SK-N-SH (cell line): ENCODE results near the gene PHACTR2. TPM values are rescaled to one million over a fixed set of nuclear protein-coding genes. Genes with fewer than 3 reads are reported as not detected.

ENCODE experiments used
- CTCF ChIA-PET: fragments of 300-600, 350-600 bp; formaldehyde crosslinking; extraction: SDS; loops from one replicate; lab custom pipeline; 2021; lab: Yijun Ruan, JAX
- POLR2A ChIA-PET: fragments of 350-600 bp; sonication (Branson Sonifier 250); formaldehyde crosslinking; extraction: SDS; loops from one replicate; lab custom pipeline; 2020; ENCODE audit warnings: antibody characterized with exemption, inconsistent platforms; lab: Yijun Ruan, JAX
- DNase-seq: peaks from one replicate; pipeline ENCODE4 v3.0.0; 2012
- H2AFZ ChIP-seq: fragments of 200-600 bp; sonication (generic); 2 replicates; pipeline ENCODE4 v1.8.1; 2016; ENCODE audit warnings: antibody characterized with exemption, mild to moderate bottlenecking, low read depth
- H3F3A ChIP-seq: fragments of 200-600 bp; sonication (generic); replicated peaks from 2 replicates; pipeline ENCODE3; 2016; ENCODE audit warnings: antibody characterized with exemption, mild to moderate bottlenecking; ENCODE audit not compliant: insufficient read depth
- H3K27ac ChIP-seq, 2 experiments: fragments of 200-500 bp in 1 of 2; fragments of 200-600 bp in 1 of 2; sonication (Bioruptor generic) in 1 of 2; sonication (generic), shearing (Covaris generic) in 1 of 2; 2 replicates each; pipeline versions ENCODE4 v1.5.1 to v1.6.1; 2014 to 2016; ENCODE audit warnings: low read depth in 2 of 2, inconsistent platforms in 1 of 2, low read length in 1 of 2, mild to moderate bottlenecking in 1 of 2, mixed read lengths in 1 of 2
- H3K27me3 ChIP-seq: fragments of 200-600 bp; sonication (generic), shearing (Covaris generic); 2 replicates; pipeline ENCODE4 v1.6.1; 2016; ENCODE audit warnings: mixed run types; ENCODE audit not compliant: insufficient read depth
- H3K36me3 ChIP-seq, 2 experiments: fragments of 200-500 bp in 1 of 2; fragments of 200-600 bp in 1 of 2; sonication (Bioruptor generic) in 1 of 2; sonication (generic) in 1 of 2; replicated peaks in 1 of 2; 2 replicates each; pipeline versions ENCODE3 to v1.5.1; 2014 to 2016; ENCODE audit warnings: low read length in 1 of 2, mild to moderate bottlenecking in 1 of 2; ENCODE audit not compliant: insufficient read depth in 2 of 2, control insufficient read depth in 1 of 2
- H3K4me1 ChIP-seq, 2 experiments: fragments of 200-500 bp in 1 of 2; fragments of 200-600 bp in 1 of 2; sonication (Bioruptor generic) in 1 of 2; sonication (generic), shearing (Covaris generic) in 1 of 2; 2 replicates each; pipeline versions ENCODE4 v1.5.1 to v1.6.1; 2014 to 2016; ENCODE audit warnings: low read depth in 1 of 2, low read length in 1 of 2, mixed run types in 1 of 2; ENCODE audit not compliant: insufficient read depth in 2 of 2, control insufficient read depth in 1 of 2
- H3K4me2 ChIP-seq: fragments of 200-600 bp; sonication (generic), shearing (Covaris generic); 2 replicates; pipeline ENCODE4 v1.6.1; 2017; ENCODE audit warnings: mixed run types
- H3K4me3 ChIP-seq, 2 experiments: fragments of 200-500 bp in 1 of 2; fragments of 200-600 bp in 1 of 2; sonication (Bioruptor generic) in 1 of 2; sonication (generic), shearing (Covaris generic) in 1 of 2; 2 replicates each; pipeline versions ENCODE4 v1.5.1 to v1.8.1; 2014 to 2016; ENCODE audit warnings: low read depth in 2 of 2, inconsistent platforms in 1 of 2, low read length in 1 of 2, mild to moderate bottlenecking in 1 of 2, mixed read lengths in 1 of 2, moderate library complexity in 1 of 2
- H3K79me2 ChIP-seq: fragments of 200-600 bp; sonication (generic); 2 replicates; pipeline ENCODE4 v1.8.1; 2017; ENCODE audit warnings: mild to moderate bottlenecking; ENCODE audit not compliant: insufficient read depth
- H3K9ac ChIP-seq: fragments of 200-600 bp; sonication (generic); 2 replicates; pipeline ENCODE4 v1.6.1; 2017; ENCODE audit warnings: mixed run types
- H3K9me2 ChIP-seq: fragments of 200-600 bp; sonication (generic); 2 replicates; pipeline ENCODE4 v1.6.1; 2017; ENCODE audit warnings: mixed run types
- H3K9me3 ChIP-seq: fragments of 200-600 bp; sonication (generic); 2 replicates; pipeline ENCODE4 v1.6.1; 2017; ENCODE audit warnings: mixed run types, mild to moderate bottlenecking, moderate library complexity
- H4K20me1 ChIP-seq: fragments of 200-600 bp; sonication (generic); 2 replicates; pipeline ENCODE4 v1.6.1; 2017; ENCODE audit warnings: mild to moderate bottlenecking, mixed run types; ENCODE audit not compliant: insufficient read depth
- CHD2 ChIP-seq: fragments of 150-350 bp; IDR thresholded peaks from 2 replicates; pipeline ENCODE4 v1.6.1; 2018; ENCODE audit warnings: low read length; ENCODE audit not compliant: partially characterized antibody
- ELF1 ChIP-seq: IDR thresholded peaks from 2 replicates; pipeline ENCODE4 v1.4.0; 2012
- EP300 ChIP-seq, 2 experiments: IDR thresholded peaks; 2 replicates each; pipeline versions ENCODE4 v1.4.0 to v1.6.1; 2012; ENCODE audit warnings: borderline replicate concordance in 1 of 2, low read depth in 1 of 2, low read length in 1 of 2
- EZH2phosphoT487 ChIP-seq: fragments of 200-600 bp; sonication (generic); IDR thresholded peaks from 2 replicates; pipeline ENCODE4 v1.6.1; 2017; ENCODE audit warnings: low read depth, mixed run types, mild to moderate bottlenecking, antibody characterized with exemption, moderate library complexity, borderline replicate concordance
- FOSL2 ChIP-seq: IDR thresholded peaks from 2 replicates; pipeline ENCODE4 v1.4.0; 2012; ENCODE audit warnings: low read depth, mild to moderate bottlenecking, moderate library complexity, borderline replicate concordance
- FOXM1 ChIP-seq: IDR thresholded peaks from 2 replicates; pipeline ENCODE4 v1.4.0; 2012; ENCODE audit warnings: low read depth, mild to moderate bottlenecking
- GATA2 ChIP-seq: sonication (generic); formaldehyde crosslinking; IDR thresholded peaks from 2 replicates; pipeline ENCODE4 v1.5.0; 2020; ENCODE audit warnings: mild to moderate bottlenecking, missing genetic modification reagents
- MXI1 ChIP-seq: IDR thresholded peaks from 2 replicates; pipeline ENCODE4 v1.6.1; 2012; ENCODE audit warnings: mild to moderate bottlenecking, low read depth, low read length, improper control_type of control experiment
- NFIC ChIP-seq: IDR thresholded peaks from 2 replicates; pipeline ENCODE4 v1.4.0; 2012; ENCODE audit warnings: borderline replicate concordance
- NRF1 ChIP-seq: IDR thresholded peaks from 2 replicates; pipeline ENCODE4 v1.6.1; 2012; ENCODE audit warnings: low read depth, mild to moderate bottlenecking, low read length
- RFX5 ChIP-seq: IDR thresholded peaks from 2 replicates; pipeline ENCODE4 v1.6.1; 2012; ENCODE audit warnings: mild to moderate bottlenecking, improper control_type of control experiment, low read length
- SIN3A ChIP-seq: IDR thresholded peaks from 2 replicates; pipeline ENCODE4 v1.6.1; 2012; ENCODE audit warnings: low read depth, mild to moderate bottlenecking, low read length, moderate library complexity, borderline replicate concordance
- SMC3 ChIP-seq: IDR thresholded peaks from 2 replicates; pipeline ENCODE4 v1.6.1; 2012; ENCODE audit warnings: low read depth, low read length, improper control_type of control experiment
- TEAD4 ChIP-seq: IDR thresholded peaks from 2 replicates; pipeline ENCODE4 v1.4.0; 2012; ENCODE audit warnings: mild to moderate bottlenecking, borderline replicate concordance; ENCODE audit not compliant: insufficient read depth
- WGBS: methylation state at CpG from one replicate; pipeline ENCODE4 v1.1.6; 2017; ENCODE audit warnings: low lambda C conversion rate; 5-methylcytosine and 5-hydroxymethylcytosine counted together
- polyA plus RNA-seq, 3 experiments: library from polyadenylated mRNA; depleted of rRNA; stranded (reverse); fragments of >200 nt; gene quantifications; 2 replicates each; pipeline ENCODE4 v1.2.3, GENCODE V29; 2012
- TF ChIP-seq, protein P1 (sequence below): IDR thresholded peaks from 2 replicates; pipeline ENCODE4 v1.4.0; 2012; ENCODE audit warnings: low read depth, borderline replicate concordance
- TF ChIP-seq, protein P2 (sequence below): IDR thresholded peaks from 2 replicates; pipeline ENCODE4 v1.4.0; 2012; ENCODE audit warnings: low read depth, borderline replicate concordance
- TF ChIP-seq, protein P3 (sequence below): fragments of 150-350 bp; IDR thresholded peaks from 2 replicates; pipeline ENCODE4 v1.6.1; 2017; ENCODE audit warnings: antibody characterized with exemption, low read length, low read depth, borderline replicate concordance
- TF ChIP-seq, protein P4 (sequence below): fragments of 200-600 bp; sonication (generic); IDR thresholded peaks from 2 replicates; pipeline ENCODE4 v1.6.1; 2017; ENCODE audit warnings: antibody characterized with exemption, mild to moderate bottlenecking, moderate library complexity
- TF ChIP-seq, protein P5 (sequence below): IDR thresholded peaks from 2 replicates; pipeline ENCODE4 v1.4.0; 2012; ENCODE audit warnings: low read depth
- TF ChIP-seq, protein P6 (sequence below): IDR thresholded peaks from 2 replicates; pipeline ENCODE4; 2012

Gene PHACTR2
- polyA plus RNA-seq, 1 of the 3 experiments (the other 2 are of a cell fraction), result 5.0 TPM

DNA sequence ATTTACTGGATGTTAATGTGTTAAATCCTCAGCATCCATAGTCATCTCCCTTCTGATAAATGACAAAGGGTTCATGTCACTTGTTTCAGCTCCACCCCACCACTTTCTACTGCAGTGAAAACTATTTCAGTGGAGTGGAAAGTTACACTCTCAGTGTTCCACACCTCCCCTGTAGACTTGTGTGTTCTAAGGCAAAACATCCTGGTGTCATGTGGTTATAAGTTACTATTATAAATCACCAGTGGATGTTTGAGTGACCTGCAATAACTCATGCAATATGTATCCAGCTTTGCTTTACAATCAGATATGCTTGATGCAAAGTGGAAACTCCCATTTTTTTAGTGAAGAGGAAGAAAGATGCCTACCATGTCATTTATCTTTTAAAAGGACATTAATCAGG, 83.3 kb downstream of the PHACTR2 start:
- no peak overlapping the region for H3K27ac ChIP-seq
- no peak for DNase-seq
- H3K79me2 ChIP-seq, result no peaks in the 10 kb centered on the region
- peaks cover 11 to 14% of the 10 kb centered on the region in 2 experiments for H3K36me3 ChIP-seq
- no peak overlapping the region for H3K4me2 ChIP-seq
- H2AFZ ChIP-seq, result no peak overlapping the region
- no peak overlapping the region for H3K4me3 ChIP-seq
- TF ChIP-seq EZH2phosphoT487 (no peak), EP300 (IDR thresholded peaks at IDR 0.05; ENCODE audit: borderline replicate concordance in 1 of 2, low read depth in 1 of 2, low read length in 1 of 2) (no peak), NRF1 (no peak), TEAD4 (no peak), MXI1 (no peak), SIN3A (no peak), NFIC (no peak), FOSL2 (no peak)
- TF ChIP-seq, protein P1, sequence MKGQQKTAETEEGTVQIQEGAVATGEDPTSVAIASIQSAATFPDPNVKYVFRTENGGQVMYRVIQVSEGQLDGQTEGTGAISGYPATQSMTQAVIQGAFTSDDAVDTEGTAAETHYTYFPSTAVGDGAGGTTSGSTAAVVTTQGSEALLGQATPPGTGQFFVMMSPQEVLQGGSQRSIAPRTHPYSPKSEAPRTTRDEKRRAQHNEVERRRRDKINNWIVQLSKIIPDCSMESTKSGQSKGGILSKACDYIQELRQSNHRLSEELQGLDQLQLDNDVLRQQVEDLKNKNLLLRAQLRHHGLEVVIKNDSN, result no peak
- TF ChIP-seq, protein P2, sequence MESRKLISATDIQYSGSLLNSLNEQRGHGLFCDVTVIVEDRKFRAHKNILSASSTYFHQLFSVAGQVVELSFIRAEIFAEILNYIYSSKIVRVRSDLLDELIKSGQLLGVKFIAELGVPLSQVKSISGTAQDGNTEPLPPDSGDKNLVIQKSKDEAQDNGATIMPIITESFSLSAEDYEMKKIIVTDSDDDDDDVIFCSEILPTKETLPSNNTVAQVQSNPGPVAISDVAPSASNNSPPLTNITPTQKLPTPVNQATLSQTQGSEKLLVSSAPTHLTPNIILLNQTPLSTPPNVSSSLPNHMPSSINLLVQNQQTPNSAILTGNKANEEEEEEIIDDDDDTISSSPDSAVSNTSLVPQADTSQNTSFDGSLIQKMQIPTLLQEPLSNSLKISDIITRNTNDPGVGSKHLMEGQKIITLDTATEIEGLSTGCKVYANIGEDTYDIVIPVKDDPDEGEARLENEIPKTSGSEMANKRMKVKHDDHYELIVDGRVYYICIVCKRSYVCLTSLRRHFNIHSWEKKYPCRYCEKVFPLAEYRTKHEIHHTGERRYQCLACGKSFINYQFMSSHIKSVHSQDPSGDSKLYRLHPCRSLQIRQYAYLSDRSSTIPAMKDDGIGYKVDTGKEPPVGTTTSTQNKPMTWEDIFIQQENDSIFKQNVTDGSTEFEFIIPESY, result no peak
- TF ChIP-seq, protein P3, sequence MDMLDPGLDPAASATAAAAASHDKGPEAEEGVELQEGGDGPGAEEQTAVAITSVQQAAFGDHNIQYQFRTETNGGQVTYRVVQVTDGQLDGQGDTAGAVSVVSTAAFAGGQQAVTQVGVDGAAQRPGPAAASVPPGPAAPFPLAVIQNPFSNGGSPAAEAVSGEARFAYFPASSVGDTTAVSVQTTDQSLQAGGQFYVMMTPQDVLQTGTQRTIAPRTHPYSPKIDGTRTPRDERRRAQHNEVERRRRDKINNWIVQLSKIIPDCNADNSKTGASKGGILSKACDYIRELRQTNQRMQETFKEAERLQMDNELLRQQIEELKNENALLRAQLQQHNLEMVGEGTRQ, result no peak
- TF ChIP-seq, protein P4, sequence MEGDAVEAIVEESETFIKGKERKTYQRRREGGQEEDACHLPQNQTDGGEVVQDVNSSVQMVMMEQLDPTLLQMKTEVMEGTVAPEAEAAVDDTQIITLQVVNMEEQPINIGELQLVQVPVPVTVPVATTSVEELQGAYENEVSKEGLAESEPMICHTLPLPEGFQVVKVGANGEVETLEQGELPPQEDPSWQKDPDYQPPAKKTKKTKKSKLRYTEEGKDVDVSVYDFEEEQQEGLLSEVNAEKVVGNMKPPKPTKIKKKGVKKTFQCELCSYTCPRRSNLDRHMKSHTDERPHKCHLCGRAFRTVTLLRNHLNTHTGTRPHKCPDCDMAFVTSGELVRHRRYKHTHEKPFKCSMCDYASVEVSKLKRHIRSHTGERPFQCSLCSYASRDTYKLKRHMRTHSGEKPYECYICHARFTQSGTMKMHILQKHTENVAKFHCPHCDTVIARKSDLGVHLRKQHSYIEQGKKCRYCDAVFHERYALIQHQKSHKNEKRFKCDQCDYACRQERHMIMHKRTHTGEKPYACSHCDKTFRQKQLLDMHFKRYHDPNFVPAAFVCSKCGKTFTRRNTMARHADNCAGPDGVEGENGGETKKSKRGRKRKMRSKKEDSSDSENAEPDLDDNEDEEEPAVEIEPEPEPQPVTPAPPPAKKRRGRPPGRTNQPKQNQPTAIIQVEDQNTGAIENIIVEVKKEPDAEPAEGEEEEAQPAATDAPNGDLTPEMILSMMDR, result no peak
- no peaks in the 10 kb centered on the region for H3K9me3 ChIP-seq
- no peaks in the 10 kb centered on the region for H3K27me3 ChIP-seq
- ChIA-PET CTCF (no interaction called here), POLR2A (no interaction called here)
- H3F3A ChIP-seq, result no peaks in the 10 kb centered on the region
- H3K9ac ChIP-seq, result no peak overlapping the region
- H4K20me1 ChIP-seq, result no peaks in the 10 kb centered on the region
- no peaks in the 10 kb centered on the region for H3K9me2 ChIP-seq
- no peaks in the 10 kb centered on the region for H3K4me1 ChIP-seq

DNA sequence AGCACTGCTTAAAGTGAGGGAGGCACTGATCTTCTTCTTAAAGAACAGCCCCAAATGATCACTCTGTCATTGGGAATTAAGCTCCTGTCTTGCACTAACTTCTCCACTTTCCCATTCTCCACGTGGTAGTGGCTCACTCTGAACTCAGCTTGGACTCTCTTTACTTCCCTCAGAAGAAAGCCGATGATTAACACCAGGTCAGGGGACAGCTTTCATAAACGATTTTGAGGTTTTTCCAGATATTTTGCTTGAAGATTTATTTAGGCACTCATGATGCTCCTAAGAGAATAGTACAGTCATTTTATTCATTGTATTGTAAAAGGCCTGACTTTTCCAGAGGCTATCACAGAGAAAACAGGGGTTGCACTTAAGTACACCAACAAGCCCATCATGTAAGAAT, 84.4 kb downstream of the PHACTR2 start:
- no peaks in the 10 kb centered on the region for H3K9me2 ChIP-seq
- H2AFZ ChIP-seq, result no peak overlapping the region
- no peak overlapping the region for H3K4me2 ChIP-seq
- WGBS, result 90% methylated on average over 3 of the region's 3 CpGs
- no peak for DNase-seq
- H3K4me1 ChIP-seq, result no peaks in the 10 kb centered on the region
- H3F3A ChIP-seq, result no peaks in the 10 kb centered on the region
- no peak overlapping the region for H3K4me3 ChIP-seq
- no peaks in the 10 kb centered on the region for H4K20me1 ChIP-seq
- H3K79me2 ChIP-seq, result no peaks in the 10 kb centered on the region
- H3K9ac ChIP-seq, result no peak overlapping the region
- ChIA-PET POLR2A (no interaction called here), CTCF (no interaction called here)
- no peaks in the 10 kb centered on the region for H3K27me3 ChIP-seq
- H3K36me3 ChIP-seq, result peaks cover 13 to 21% of the 10 kb centered on the region in 2 experiments
- H3K27ac ChIP-seq, result no peak overlapping the region
- H3K9me3 ChIP-seq, result no peaks in the 10 kb centered on the region
- TF ChIP-seq, protein P2, result no peak
- no peak for TF ChIP-seq GATA2
- TF ChIP-seq EP300 (IDR thresholded peaks at IDR 0.05; ENCODE audit: borderline replicate concordance in 1 of 2, low read depth in 1 of 2, low read length in 1 of 2), result no peak
- TF ChIP-seq, protein P5, sequence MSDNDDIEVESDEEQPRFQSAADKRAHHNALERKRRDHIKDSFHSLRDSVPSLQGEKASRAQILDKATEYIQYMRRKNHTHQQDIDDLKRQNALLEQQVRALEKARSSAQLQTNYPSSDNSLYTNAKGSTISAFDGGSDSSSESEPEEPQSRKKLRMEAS, result no peak
- no peak for TF ChIP-seq FOXM1
- TF ChIP-seq ELF1, result no peak
- TF ChIP-seq RFX5, result no peak
- TF ChIP-seq, protein P6, sequence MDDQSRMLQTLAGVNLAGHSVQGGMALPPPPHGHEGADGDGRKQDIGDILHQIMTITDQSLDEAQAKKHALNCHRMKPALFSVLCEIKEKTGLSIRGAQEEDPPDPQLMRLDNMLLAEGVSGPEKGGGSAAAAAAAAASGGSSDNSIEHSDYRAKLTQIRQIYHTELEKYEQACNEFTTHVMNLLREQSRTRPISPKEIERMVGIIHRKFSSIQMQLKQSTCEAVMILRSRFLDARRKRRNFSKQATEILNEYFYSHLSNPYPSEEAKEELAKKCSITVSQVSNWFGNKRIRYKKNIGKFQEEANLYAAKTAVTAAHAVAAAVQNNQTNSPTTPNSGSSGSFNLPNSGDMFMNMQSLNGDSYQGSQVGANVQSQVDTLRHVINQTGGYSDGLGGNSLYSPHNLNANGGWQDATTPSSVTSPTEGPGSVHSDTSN, result no peak
- no peak for TF ChIP-seq SMC3
- no peak for TF ChIP-seq CHD2
